H1 (cell line): ENCODE measurements around the gene ITGA11. TPM values are rescaled to one million over a fixed set of nuclear protein-coding genes. Genes with fewer than 3 reads are reported as not detected.

Experiments
- BACH1 ChIP-seq: IDR thresholded peaks from 2 replicates; pipeline ENCODE4 v1.6.1; 2012; ENCODE audit warnings: low read length, improper control_type of control experiment
- CBX5 ChIP-seq: fragments of 300-800, 300-1000 bp; sonication (generic); IDR thresholded peaks from 2 replicates; pipeline ENCODE4 v1.7.1; 2016; ENCODE audit warnings: antibody characterized with exemption, low read length, low read depth
- HDAC6 ChIP-seq: IDR thresholded peaks from one replicate; pipeline ENCODE4 v1.7.1; 2012; ENCODE audit warnings: low read depth, mild to moderate bottlenecking, inconsistent platforms, low read length, moderate library complexity
- SAP30 ChIP-seq: fragments of 300-600 bp; sonication (generic); IDR thresholded peaks from 2 replicates; pipeline ENCODE4 v1.7.1; 2012; ENCODE audit warnings: low read length, moderate library complexity, mild to moderate bottlenecking, inconsistent platforms; ENCODE audit not compliant: insufficient read depth, insufficient replicate concordance
- SP1 ChIP-seq: IDR thresholded peaks from 2 replicates; pipeline ENCODE4 v1.6.1; 2011; ENCODE audit warnings: low read depth, low read length
- polyA plus RNA-seq, 7 experiments: library from polyadenylated mRNA; depleted of rRNA in 3 of 7; stranded (reverse) in 5 of 7; unstranded in 2 of 7; fragments of >200 nt in 5 of 7; fragments of 200-250 nt in 2 of 7; gene quantifications; 1 replicate in 5 of 7; 2 replicates in 1 of 7; 4 replicates in 1 of 7; pipeline versions ENCODE4 v1.2.1 to v1.2.3, GENCODE V29; 2011 to 2013; ENCODE audit warnings: missing spikeins in 2 of 7, mixed read lengths in 2 of 7
- total RNA-seq: library from RNA; stranded (reverse); fragmentation: NEBNext Ultra II Directional; extraction: Animal tissue kit (Norgen Biotek cat#: 25700); gene quantifications from 2 replicates; pipeline ENCODE4 v1.2.1, GENCODE V29; 2021
- TF ChIP-seq, protein P1 (sequence below): fragments of 300-600 bp; sonication (generic); IDR thresholded peaks from 2 replicates; pipeline ENCODE4 v1.7.1; 2012; ENCODE audit warnings: low read length, moderate library complexity, mild to moderate bottlenecking, inconsistent platforms; ENCODE audit not compliant: insufficient replicate concordance
- TF ChIP-seq, protein P2 (sequence below), 3 experiments: IDR thresholded peaks; 1 replicate in 2 of 3; 2 replicates in 1 of 3; pipeline versions ENCODE4 v1.5.1 to v1.6.1; 2011; ENCODE audit warnings: low read length in 3 of 3, mild to moderate bottlenecking in 3 of 3, inconsistent platforms in 2 of 3, low read depth in 1 of 3, moderate library complexity in 1 of 3; ENCODE audit not compliant: insufficient read depth in 1 of 3; ENCODE audit errors: control extremely low read depth in 1 of 3

ITGA11 gene
- total and polyA plus RNA-seq, 2 of the 8 experiments (the other 6 are each of a cell fraction or from before 2014, with no cell fraction given) = 0.05 to 0.06 TPM

DNA sequence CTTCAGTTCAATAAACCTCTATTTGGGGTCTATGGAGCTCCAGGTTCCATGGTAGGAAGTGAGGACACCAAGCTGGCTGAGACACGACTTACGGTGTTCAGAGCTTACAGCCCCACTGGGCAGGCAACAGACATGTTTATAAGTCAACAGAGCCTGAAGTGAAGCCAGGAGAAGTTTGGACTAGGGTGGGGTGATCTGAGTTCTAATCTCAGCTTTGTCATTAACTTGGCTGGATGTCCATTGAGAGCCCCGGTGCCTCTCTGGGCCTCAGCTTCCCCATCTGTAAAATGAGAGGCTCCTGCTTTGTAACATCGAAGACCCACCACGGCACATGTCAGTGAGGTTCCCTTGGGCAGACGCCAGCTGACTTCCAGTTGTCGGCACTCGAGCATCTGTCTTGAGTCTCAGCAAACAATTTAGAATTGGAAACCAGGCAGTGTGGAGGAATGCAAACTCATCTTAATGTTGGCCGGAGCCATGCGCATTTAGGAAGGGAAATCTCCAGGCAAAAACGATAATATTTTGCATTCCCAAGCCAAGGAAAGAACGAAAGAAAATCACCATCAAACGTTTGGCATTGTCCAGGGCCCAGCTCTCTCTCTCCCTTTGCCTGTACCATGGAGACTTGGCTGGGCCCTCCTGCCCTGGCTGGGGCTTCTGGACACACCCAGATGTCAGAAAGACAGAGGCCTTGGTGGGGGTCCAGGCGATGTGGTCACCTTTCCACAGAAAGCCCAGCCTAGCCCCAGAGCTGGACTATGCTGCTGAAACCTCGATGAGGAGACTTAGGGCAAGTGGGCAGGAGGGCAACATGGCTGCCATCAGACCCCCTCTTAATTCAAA lies 18.4 kb downstream of the ITGA11 start (continued):
- TF ChIP-seq, protein P1, sequence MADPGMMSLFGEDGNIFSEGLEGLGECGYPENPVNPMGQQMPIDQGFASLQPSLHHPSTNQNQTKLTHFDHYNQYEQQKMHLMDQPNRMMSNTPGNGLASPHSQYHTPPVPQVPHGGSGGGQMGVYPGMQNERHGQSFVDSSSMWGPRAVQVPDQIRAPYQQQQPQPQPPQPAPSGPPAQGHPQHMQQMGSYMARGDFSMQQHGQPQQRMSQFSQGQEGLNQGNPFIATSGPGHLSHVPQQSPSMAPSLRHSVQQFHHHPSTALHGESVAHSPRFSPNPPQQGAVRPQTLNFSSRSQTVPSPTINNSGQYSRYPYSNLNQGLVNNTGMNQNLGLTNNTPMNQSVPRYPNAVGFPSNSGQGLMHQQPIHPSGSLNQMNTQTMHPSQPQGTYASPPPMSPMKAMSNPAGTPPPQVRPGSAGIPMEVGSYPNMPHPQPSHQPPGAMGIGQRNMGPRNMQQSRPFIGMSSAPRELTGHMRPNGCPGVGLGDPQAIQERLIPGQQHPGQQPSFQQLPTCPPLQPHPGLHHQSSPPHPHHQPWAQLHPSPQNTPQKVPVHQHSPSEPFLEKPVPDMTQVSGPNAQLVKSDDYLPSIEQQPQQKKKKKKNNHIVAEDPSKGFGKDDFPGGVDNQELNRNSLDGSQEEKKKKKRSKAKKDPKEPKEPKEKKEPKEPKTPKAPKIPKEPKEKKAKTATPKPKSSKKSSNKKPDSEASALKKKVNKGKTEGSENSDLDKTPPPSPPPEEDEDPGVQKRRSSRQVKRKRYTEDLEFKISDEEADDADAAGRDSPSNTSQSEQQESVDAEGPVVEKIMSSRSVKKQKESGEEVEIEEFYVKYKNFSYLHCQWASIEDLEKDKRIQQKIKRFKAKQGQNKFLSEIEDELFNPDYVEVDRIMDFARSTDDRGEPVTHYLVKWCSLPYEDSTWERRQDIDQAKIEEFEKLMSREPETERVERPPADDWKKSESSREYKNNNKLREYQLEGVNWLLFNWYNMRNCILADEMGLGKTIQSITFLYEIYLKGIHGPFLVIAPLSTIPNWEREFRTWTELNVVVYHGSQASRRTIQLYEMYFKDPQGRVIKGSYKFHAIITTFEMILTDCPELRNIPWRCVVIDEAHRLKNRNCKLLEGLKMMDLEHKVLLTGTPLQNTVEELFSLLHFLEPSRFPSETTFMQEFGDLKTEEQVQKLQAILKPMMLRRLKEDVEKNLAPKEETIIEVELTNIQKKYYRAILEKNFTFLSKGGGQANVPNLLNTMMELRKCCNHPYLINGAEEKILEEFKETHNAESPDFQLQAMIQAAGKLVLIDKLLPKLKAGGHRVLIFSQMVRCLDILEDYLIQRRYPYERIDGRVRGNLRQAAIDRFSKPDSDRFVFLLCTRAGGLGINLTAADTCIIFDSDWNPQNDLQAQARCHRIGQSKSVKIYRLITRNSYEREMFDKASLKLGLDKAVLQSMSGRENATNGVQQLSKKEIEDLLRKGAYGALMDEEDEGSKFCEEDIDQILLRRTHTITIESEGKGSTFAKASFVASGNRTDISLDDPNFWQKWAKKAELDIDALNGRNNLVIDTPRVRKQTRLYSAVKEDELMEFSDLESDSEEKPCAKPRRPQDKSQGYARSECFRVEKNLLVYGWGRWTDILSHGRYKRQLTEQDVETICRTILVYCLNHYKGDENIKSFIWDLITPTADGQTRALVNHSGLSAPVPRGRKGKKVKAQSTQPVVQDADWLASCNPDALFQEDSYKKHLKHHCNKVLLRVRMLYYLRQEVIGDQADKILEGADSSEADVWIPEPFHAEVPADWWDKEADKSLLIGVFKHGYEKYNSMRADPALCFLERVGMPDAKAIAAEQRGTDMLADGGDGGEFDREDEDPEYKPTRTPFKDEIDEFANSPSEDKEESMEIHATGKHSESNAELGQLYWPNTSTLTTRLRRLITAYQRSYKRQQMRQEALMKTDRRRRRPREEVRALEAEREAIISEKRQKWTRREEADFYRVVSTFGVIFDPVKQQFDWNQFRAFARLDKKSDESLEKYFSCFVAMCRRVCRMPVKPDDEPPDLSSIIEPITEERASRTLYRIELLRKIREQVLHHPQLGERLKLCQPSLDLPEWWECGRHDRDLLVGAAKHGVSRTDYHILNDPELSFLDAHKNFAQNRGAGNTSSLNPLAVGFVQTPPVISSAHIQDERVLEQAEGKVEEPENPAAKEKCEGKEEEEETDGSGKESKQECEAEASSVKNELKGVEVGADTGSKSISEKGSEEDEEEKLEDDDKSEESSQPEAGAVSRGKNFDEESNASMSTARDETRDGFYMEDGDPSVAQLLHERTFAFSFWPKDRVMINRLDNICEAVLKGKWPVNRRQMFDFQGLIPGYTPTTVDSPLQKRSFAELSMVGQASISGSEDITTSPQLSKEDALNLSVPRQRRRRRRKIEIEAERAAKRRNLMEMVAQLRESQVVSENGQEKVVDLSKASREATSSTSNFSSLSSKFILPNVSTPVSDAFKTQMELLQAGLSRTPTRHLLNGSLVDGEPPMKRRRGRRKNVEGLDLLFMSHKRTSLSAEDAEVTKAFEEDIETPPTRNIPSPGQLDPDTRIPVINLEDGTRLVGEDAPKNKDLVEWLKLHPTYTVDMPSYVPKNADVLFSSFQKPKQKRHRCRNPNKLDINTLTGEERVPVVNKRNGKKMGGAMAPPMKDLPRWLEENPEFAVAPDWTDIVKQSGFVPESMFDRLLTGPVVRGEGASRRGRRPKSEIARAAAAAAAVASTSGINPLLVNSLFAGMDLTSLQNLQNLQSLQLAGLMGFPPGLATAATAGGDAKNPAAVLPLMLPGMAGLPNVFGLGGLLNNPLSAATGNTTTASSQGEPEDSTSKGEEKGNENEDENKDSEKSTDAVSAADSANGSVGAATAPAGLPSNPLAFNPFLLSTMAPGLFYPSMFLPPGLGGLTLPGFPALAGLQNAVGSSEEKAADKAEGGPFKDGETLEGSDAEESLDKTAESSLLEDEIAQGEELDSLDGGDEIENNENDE = no peak
- TF ChIP-seq SP1 (no peak), BACH1 (no peak), SAP30 (no peak), CBX5 (no peak), HDAC6 (no peak)
- TF ChIP-seq, protein P2, sequence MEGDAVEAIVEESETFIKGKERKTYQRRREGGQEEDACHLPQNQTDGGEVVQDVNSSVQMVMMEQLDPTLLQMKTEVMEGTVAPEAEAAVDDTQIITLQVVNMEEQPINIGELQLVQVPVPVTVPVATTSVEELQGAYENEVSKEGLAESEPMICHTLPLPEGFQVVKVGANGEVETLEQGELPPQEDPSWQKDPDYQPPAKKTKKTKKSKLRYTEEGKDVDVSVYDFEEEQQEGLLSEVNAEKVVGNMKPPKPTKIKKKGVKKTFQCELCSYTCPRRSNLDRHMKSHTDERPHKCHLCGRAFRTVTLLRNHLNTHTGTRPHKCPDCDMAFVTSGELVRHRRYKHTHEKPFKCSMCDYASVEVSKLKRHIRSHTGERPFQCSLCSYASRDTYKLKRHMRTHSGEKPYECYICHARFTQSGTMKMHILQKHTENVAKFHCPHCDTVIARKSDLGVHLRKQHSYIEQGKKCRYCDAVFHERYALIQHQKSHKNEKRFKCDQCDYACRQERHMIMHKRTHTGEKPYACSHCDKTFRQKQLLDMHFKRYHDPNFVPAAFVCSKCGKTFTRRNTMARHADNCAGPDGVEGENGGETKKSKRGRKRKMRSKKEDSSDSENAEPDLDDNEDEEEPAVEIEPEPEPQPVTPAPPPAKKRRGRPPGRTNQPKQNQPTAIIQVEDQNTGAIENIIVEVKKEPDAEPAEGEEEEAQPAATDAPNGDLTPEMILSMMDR (IDR thresholded peaks at IDR 0.05; ENCODE audit: control extremely low read depth in 1 of 3, insufficient read depth in 1 of 3, low read depth in 1 of 3, low read length in 3 of 3) = no peak
